Cardiac septum (tissue), 1 donor: ENCODE data around the gene SULT1A1. TPM values are rescaled to one million over a fixed set of nuclear protein-coding genes. Genes with fewer than 3 reads are reported as not detected.
"Not testable (repeated sequence)": the region's sequence is repeated elsewhere in the genome, so short reads cannot be mapped to it uniquely, and the experiment has no call there.

Source experiments
- DNase-seq: peaks from one replicate; pipeline ENCODE4 v3.0.0-alpha.2; 2020; ENCODE audit warnings: low spot score
- intact Hi-C: fragments of 100-400 bp; cut with DNase I; formaldehyde crosslinking; loops from one replicate; pipeline ENCODE4 v1.14.0; 2022
- total RNA-seq: library from RNA; stranded (reverse); fragmentation: NEBNext Ultra II Directional; extraction: Animal tissue kit (Norgen Biotek cat#: 25700); gene quantifications from one replicate; pipeline ENCODE4 v1.2.1, GENCODE V29; 2021
- donor health status: DM: no; HTN: no; CAD: no.

The SULT1A1 gene
- total RNA-seq, 1 donor from 2014 or later: 23.2 TPM

- intact Hi-C loops: no loop called here
- DNase-seq: no peak
Measured at GRCh38 chr16:28569968-28570752, 39.7 kb downstream of the SULT1A1 start.

GRCh38 chr16:28569021-28569420, 40.8 kb downstream of the SULT1A1 start:
- DNase-seq: no peak
- intact Hi-C loops: no loop called here

DNA sequence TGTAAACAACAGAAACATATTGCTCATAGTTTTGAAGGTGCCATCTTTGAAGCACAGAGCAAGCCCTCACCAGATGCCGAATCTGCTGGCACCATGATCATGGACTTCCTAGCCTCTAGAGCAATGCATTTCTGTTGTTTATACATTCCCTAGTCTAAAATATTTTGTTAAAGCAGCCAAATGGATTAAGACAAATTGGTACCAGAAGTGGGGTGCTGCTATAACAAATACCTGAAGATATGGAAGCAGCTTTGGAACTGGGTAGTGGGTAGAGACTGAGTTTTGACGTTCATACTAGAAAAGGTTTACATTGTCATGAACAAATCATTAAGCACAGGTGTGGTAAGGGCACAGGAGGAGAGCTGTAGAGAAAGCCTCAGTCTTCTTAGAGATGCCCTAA, 42.6 kb downstream of the SULT1A1 start:
- no peak for DNase-seq
- intact Hi-C loops: no loop called here

DNA sequence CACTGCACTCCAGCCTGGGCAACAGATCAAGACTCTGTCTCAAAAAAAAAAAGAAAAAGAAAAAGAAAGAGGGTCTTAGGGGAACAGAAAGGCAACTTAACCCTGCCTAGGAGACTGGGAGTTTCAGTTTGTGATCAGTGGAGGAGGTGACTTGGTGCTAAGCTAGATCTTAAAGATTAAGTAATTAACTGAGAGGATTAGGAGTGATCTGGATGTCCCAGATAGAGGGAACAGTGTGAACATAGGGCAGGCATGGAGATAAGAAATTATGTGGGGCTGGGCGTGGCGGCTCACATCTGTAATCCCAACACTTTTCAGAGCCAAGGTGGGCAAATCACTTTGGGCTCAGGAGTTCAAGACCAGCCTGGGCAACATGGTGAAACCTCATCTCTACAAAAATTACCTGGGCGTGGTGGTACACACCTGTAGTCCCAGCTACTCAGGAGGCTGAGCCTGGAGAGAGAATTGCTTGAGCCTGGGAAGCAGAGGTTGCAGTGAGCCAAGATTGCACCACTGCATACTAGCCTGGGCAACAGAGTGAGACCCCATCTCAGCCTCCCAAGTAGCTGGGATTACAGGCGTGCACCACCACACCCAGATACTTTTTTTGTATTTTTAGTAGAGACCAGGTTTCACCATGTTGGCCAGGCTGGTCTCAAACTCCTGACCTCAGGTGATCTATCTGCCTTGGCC, 43.5 kb downstream of the SULT1A1 start:
- DNase-seq, intact Hi-C loops: not testable (repeated sequence)

DNA sequence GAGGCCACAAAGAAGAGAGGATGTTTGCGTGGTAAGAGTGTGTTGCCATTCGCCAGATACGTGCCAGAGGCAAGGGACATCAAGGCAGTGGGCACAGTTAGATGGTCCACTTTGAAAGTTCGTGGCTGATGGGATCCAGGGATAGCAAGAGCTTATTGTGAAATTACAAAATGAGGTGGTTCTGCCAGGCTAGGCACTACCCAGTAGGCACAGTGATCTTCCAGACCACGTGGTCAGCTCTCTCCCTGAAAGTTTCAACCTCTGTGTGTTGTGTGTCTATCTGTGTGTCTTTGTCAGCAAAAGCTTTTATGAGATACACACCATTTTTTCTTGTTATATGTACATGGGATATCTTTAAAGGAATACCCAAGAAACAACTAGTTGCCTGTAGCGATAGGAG, 46.6 kb downstream of the SULT1A1 start:
- DNase-seq: no peak
- intact Hi-C loops: no loop called here

GRCh38 chr16:28562199-28562598, 47.6 kb downstream of the SULT1A1 start:
- intact Hi-C loops: no loop called here

GRCh38 chr16:28561557-28562187, 48.2 kb downstream of the SULT1A1 start:
- intact Hi-C loops: no loop called here
- no peak for DNase-seq

More at GRCh38 chr16:28562199-28562598, 47.6 kb downstream of the SULT1A1 start:
- no peak for DNase-seq

DNA sequence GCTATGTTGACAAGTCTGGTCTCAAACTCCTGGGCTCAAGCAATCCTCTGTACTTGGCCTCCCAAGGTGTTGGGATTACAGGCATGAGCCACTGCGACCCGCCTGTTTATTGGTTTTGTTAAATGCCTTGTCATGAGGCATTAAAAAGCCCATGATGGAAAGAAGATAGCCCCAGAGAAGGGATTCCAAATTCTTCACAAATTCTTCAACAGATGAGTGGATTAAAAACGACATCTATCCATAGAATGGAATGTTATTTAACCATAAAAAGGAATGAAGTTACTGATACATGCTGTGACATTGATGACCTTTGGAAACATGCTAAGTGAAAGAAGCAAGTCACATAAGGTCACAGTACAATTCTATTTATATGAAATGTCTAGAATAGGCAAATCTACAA, 51.4 kb downstream of the SULT1A1 start:
- intact Hi-C loops: loop anchor here (10.0 kb wide), 1 partner anchor 56 kb away; the partner anchor contains the start of gene SULT1A1
- DNase-seq: no peak

DNA sequence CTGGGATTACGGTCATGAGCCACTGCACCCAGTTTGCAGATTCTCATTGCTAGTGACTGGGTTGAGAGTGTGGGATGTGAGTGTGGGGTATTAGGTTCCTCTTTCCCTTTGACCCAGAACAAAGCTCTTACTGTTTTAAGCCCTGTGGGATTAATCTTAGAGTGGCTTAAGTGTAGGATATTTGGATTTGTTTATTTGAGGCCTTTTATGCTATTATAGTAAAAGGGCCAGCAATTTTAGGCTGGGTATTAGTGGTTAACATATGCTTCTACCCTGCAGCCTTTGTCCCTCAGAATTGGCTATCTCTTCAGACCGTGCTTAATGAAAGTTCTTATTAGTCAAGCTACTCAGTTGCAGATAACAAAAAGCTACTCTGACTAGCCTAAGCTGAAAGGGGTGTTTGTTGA, 52.9 kb downstream of the SULT1A1 start:
- no peak for DNase-seq
- intact Hi-C loops: loop anchor here (10.0 kb wide), 1 partner anchor 58 kb away; the partner anchor contains the start of gene SULT1A1

DNA sequence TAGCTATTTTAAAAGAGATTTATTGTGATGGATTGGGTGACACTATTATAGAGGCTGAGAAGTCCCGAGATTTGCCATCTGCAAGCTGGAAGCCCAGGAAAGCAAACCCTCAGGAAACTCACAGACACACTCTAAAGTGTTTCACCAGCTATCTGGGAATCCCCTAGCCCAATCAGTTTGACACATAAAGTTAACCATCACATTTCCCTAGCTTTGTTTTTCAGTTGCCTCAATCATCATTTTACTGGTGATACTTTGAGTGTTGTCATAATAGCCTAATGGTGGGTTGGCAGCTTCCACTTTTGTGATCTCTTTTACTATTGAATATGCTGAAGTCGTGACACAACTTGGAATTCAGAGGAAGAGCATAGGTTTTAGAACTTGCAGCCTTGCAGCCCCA, 54.3 kb downstream of the SULT1A1 start:
- DNase-seq: no peak
- intact Hi-C loops: loop anchor here (2.0 to 10.0 kb wide), 2 partner anchors 59 to 63 kb away; partner anchors contain the start of genes CLN3 and SULT1A1

Other genes starting within 250 kb of the SULT1A1 start
- gene NPIPB6, start 246.5 kb downstream of the SULT1A1 start, total RNA-seq: not detected
- 33.8 TPM for gene EIF3CL, start 206.2 kb downstream of the SULT1A1 start, total RNA-seq
- gene NPIPB7, start 137.7 kb downstream of the SULT1A1 start, total RNA-seq: not detected
- gene CLN3, start 118.0 kb downstream of the SULT1A1 start, total RNA-seq: 9.1 TPM
- 0.51 TPM for gene APOBR, start 115.4 kb downstream of the SULT1A1 start, total RNA-seq
- gene IL27, start 103.2 kb downstream of the SULT1A1 start, total RNA-seq: not detected
- 50.2 TPM for gene NUPR1, start 71.1 kb downstream of the SULT1A1 start, total RNA-seq
- gene SGF29, start 56.1 kb downstream of the SULT1A1 start, total RNA-seq: 14.0 TPM
- 0.73 TPM for gene SULT1A2, start 13.0 kb downstream of the SULT1A1 start, total RNA-seq
- gene NPIPB8, start 28.0 kb upstream of the SULT1A1 start, total RNA-seq: 0.59 TPM
- 403 TPM for gene EIF3C, start 101.4 kb upstream of the SULT1A1 start, total RNA-seq
- gene NPIPB9, start 141.7 kb upstream of the SULT1A1 start, total RNA-seq: 1.6 TPM
- gene ATXN2L, start 213.0 kb upstream of the SULT1A1 start, total RNA-seq: 62.7 TPM
- 184 TPM for gene TUFM, start 236.3 kb upstream of the SULT1A1 start, total RNA-seq